ENCODE data around the gene ABL1.

The ABL1 gene

GRCh38 chr9:130888146-130888885 lies 53.3 kb downstream of the ABL1 start:
- ChIA-PET CTCF (no interaction called here), POLR2A (no interaction called here)
- TF ChIP-seq CTBP1 (IDR thresholded peaks at IDR 0.05; ENCODE audit: borderline replicate concordance) = no peak
- no peak for TF ChIP-seq FOXK2 (IDR thresholded peaks at IDR 0.05)
- no peak for TF ChIP-seq FOXM1 (IDR thresholded peaks at IDR 0.05; ENCODE audit: borderline replicate concordance)
- TF ChIP-seq LEF1 (IDR thresholded peaks at IDR 0.05; ENCODE audit: borderline replicate concordance) = no peak
- TF ChIP-seq L3MBTL2 (conservative IDR thresholded peaks at IDR 0.05) = no peak
- no peak for TF ChIP-seq PKNOX1 (IDR thresholded peaks at IDR 0.05)
- no peak for TF ChIP-seq ARNT (IDR thresholded peaks at IDR 0.05)
- no peak for TF ChIP-seq FOXA1 (IDR thresholded peaks at IDR 0.05)
- no peak for DNase-seq (ENCODE audit: extremely low spot score)

DNA sequence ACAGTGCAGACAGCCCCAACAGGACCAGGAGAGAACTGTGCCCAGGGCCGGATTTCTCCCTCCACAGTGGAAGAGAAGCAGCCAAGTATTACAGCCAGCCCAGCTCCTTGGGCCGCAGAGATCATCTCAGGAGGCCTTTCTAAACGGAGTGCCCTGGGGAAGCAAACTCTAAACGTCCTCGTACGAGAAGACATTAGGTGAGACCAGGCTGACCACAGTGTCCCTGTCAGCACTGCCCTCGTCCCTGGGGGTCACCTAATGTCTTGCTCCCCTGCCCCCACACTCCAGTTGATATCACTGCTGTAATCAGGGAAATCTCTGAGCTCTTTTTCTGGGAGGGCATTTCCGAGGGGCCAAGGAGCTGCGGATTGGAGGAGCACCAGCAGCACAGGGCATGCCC lies 55.1 kb downstream of the ABL1 start:
- POLR2A ChIA-PET = no interaction called here
- DNase-seq (ENCODE audit: extremely low spot score) = no peak
- CTCF ChIA-PET = interaction anchor here (1.2 kb wide), 1 partner anchor 108 kb away, joined by 6 read pairs; no protein-coding TSS in a partner anchor
- TF ChIP-seq FOXK2 (IDR thresholded peaks at IDR 0.05) = no peak
- no peak for TF ChIP-seq L3MBTL2 (conservative IDR thresholded peaks at IDR 0.05)
- TF ChIP-seq SUZ12 (IDR thresholded peaks at IDR 0.05) = no peak
- TF ChIP-seq FOXM1 (IDR thresholded peaks at IDR 0.05; ENCODE audit: borderline replicate concordance) = no peak
- TF ChIP-seq ARNT (IDR thresholded peaks at IDR 0.05) = no peak
- no peak for TF ChIP-seq LEF1 (IDR thresholded peaks at IDR 0.05; ENCODE audit: borderline replicate concordance)
- TF ChIP-seq PKNOX1 (IDR thresholded peaks at IDR 0.05) = no peak
- no peak for TF ChIP-seq FOXA1 (IDR thresholded peaks at IDR 0.05)
- TF ChIP-seq ELF4 (IDR thresholded peaks at IDR 0.05) = no peak
- TF ChIP-seq BHLHE40 (IDR thresholded peaks at IDR 0.05; ENCODE audit: borderline replicate concordance) = no peak
- no peak for TF ChIP-seq TARDBP (IDR thresholded peaks at IDR 0.05)
- no peak for TF ChIP-seq SP1 (IDR thresholded peaks at IDR 0.05)
- no peak for TF ChIP-seq CTBP1 (IDR thresholded peaks at IDR 0.05; ENCODE audit: borderline replicate concordance)

GRCh38 chr9:130890870-130891687 lies 56.0 kb downstream of the ABL1 start:
- POLR2A ChIA-PET = no interaction called here
- CTCF ChIA-PET = interaction anchor here (1.2 kb wide), 1 partner anchor 107 kb away, joined by 6 read pairs; no protein-coding TSS in a partner anchor

GRCh38 chr9:130891688-130892476 lies 56.8 kb downstream of the ABL1 start:
- TF ChIP-seq SUZ12 (IDR thresholded peaks at IDR 0.05) = no peak
- no peak for TF ChIP-seq FOXA1 (IDR thresholded peaks at IDR 0.05)
- no peak for TF ChIP-seq CTBP1 (IDR thresholded peaks at IDR 0.05; ENCODE audit: borderline replicate concordance)
- TF ChIP-seq TARDBP (IDR thresholded peaks at IDR 0.05) = no peak
- no peak for TF ChIP-seq SP1 (IDR thresholded peaks at IDR 0.05)
- no peak for TF ChIP-seq LEF1 (IDR thresholded peaks at IDR 0.05; ENCODE audit: borderline replicate concordance)
- no peak for TF ChIP-seq BHLHE40 (IDR thresholded peaks at IDR 0.05; ENCODE audit: borderline replicate concordance)
- TF ChIP-seq ELF4 (IDR thresholded peaks at IDR 0.05) = no peak
- no peak for TF ChIP-seq L3MBTL2 (conservative IDR thresholded peaks at IDR 0.05)
- no peak for TF ChIP-seq ZNF384 (IDR thresholded peaks at IDR 0.05)
- no peak for TF ChIP-seq FOXM1 (IDR thresholded peaks at IDR 0.05; ENCODE audit: borderline replicate concordance)
- no peak for TF ChIP-seq FOXK2 (IDR thresholded peaks at IDR 0.05)
- TF ChIP-seq NFRKB (IDR thresholded peaks at IDR 0.05) = no peak
- no peak for TF ChIP-seq PKNOX1 (IDR thresholded peaks at IDR 0.05)
- no peak for TF ChIP-seq HDGF (IDR thresholded peaks at IDR 0.05; ENCODE audit: borderline replicate concordance)
- TF ChIP-seq ARNT (IDR thresholded peaks at IDR 0.05) = no peak
- ChIA-PET POLR2A (no interaction called here), CTCF (no interaction called here)
- DNase-seq (ENCODE audit: extremely low spot score) = no peak

More at GRCh38 chr9:130890870-130891687, 56.0 kb downstream of the ABL1 start:
- TF ChIP-seq HDGF (IDR thresholded peaks at IDR 0.05; ENCODE audit: borderline replicate concordance) (no peak), PKNOX1 (IDR thresholded peaks at IDR 0.05) (no peak), LEF1 (IDR thresholded peaks at IDR 0.05; ENCODE audit: borderline replicate concordance) (no peak), NFRKB (IDR thresholded peaks at IDR 0.05) (no peak), ARNT (IDR thresholded peaks at IDR 0.05) (no peak), TARDBP (IDR thresholded peaks at IDR 0.05) (no peak), CTBP1 (IDR thresholded peaks at IDR 0.05; ENCODE audit: borderline replicate concordance) (no peak), FOXK2 (IDR thresholded peaks at IDR 0.05) (no peak), BHLHE40 (IDR thresholded peaks at IDR 0.05; ENCODE audit: borderline replicate concordance) (no peak), FOXA1 (IDR thresholded peaks at IDR 0.05) (no peak), ELF4 (IDR thresholded peaks at IDR 0.05) (no peak), SUZ12 (IDR thresholded peaks at IDR 0.05) (no peak), L3MBTL2 (conservative IDR thresholded peaks at IDR 0.05) (no peak), ZNF384 (IDR thresholded peaks at IDR 0.05) (no peak)
- no peak for DNase-seq (ENCODE audit: extremely low spot score)
